ENCODE data around the gene NXPH3. TPM values are rescaled to one million over a fixed set of nuclear protein-coding genes. Genes with fewer than 3 reads are reported as not detected.

The NXPH3 gene
- total and polyA plus RNA-seq, 2 donors (not counting 3 experiments of a cell fraction or from before 2014, with no cell fraction given): 1.7 to 2.0 TPM

GRCh38 chr17:49583226-49583625 is 7.6 kb downstream of the NXPH3 start:
- BruUV-seq (replicated peaks): no TSS peak
- Histone ChIP-seq H3K4me1 (ENCODE audit: control insufficient read depth, extremely low read depth, insufficient read depth, low read length) (peaks cover 6% of the 10 kb centered on the region), H3K9ac (replicated peaks; ENCODE audit: extremely low read depth, insufficient read depth, low read length) (no peak overlapping the region), H3K79me2 (ENCODE audit: control insufficient read depth, insufficient read depth, low read length) (no peaks in the 10 kb centered on the region), H3K36me3 (ENCODE audit: control insufficient read depth in 2 of 2, extremely low read depth in 1 of 2, insufficient read depth in 2 of 2, low read length in 2 of 2) (no peaks in the 10 kb centered on the region), H3K9me1 (replicated peaks; ENCODE audit: control insufficient read depth, extremely low read depth, insufficient read depth, low read length) (no peaks in the 10 kb centered on the region), H3K27me3 (ENCODE audit: control insufficient read depth in 2 of 2, insufficient read depth in 2 of 2, low read length in 2 of 2) (no peaks in the 10 kb centered on the region), H3K27ac (ENCODE audit: insufficient read depth, low read depth, low read length) (no peak overlapping the region), H3K4me3 (replicated peaks in 1 of 3; ENCODE audit: insufficient read depth in 1 of 3, low read depth in 1 of 3, low read length in 3 of 3) (no peak overlapping the region), H3K4me2 (ENCODE audit: insufficient read depth, low read length) (no peak overlapping the region), H2AFZ (ENCODE audit: low read depth, low read length) (no peak overlapping the region), H4K20me1 (replicated peaks; ENCODE audit: control insufficient read depth, extremely low read depth, insufficient read depth, low read length) (no peaks in the 10 kb centered on the region), H3K9me3 (replicated peaks; ENCODE audit: control insufficient read depth, insufficient read depth, low read length) (no peaks in the 10 kb centered on the region)
- ChIA-PET CTCF (interaction anchor here (1.0 to 2.8 kb wide), 4 partner anchors 13 to 370 kb away, joined by 3 to 10 read pairs (median 6); no protein-coding TSS in a partner anchor), POLR2A (no interaction called here)
- TF ChIP-seq JUN (IDR thresholded peaks at IDR 0.05; ENCODE audit: borderline replicate concordance, insufficient read depth, insufficient read length, low read depth) (no peak), EZH2 (IDR thresholded peaks at IDR 0.05; ENCODE audit: borderline replicate concordance, low read depth, low read length, severe bottlenecking) (no peak), POLR2AphosphoS5 (IDR thresholded peaks at IDR 0.05; ENCODE audit: insufficient read depth, low read depth, low read length) (no peak), MYC (IDR thresholded peaks at IDR 0.05; ENCODE audit: low read depth, low read length) (no peak), GATA2 (IDR thresholded peaks at IDR 0.05; ENCODE audit: insufficient read depth, insufficient read length, low read depth, low read length) (no peak), MAX (IDR thresholded peaks at IDR 0.05; ENCODE audit: insufficient read depth, insufficient read length) (no peak), POLR2A (IDR thresholded peaks at IDR 0.05; ENCODE audit: low read depth, low read length) (no peak), FOS (IDR thresholded peaks at IDR 0.05; ENCODE audit: borderline replicate concordance, insufficient read depth, low read length) (no peak), CTCF (IDR thresholded peaks at IDR 0.05; ENCODE audit: extremely low read depth in 1 of 2, insufficient read depth in 1 of 2, low read depth in 1 of 2, low read length in 2 of 2) (no peak)
- intact Hi-C loops (cut with micrococcal nuclease) (no loop called here), dilution Hi-C loops (cut with MboI; ENCODE audit: extremely low pct_ligation_motif_present, low sequenced_read_pairs) (no loop called here)
- no peak for FAIRE-seq
- no peak for DNase-seq (ENCODE audit: low read depth, low spot score)

Data from endothelial cell of umbilical vein (primary cell).